ENCODE data around the gene PNPLA1.

- TF ChIP-seq ARNTL (CRISPR knock-in tag; IDR thresholded peaks at IDR 0.05; ENCODE audit: borderline replicate concordance, low read depth) = no peak
- TF ChIP-seq TCF4 (CRISPR knock-in tag; IDR thresholded peaks at IDR 0.05; ENCODE audit: borderline replicate concordance) = no peak
- no peak for TF ChIP-seq CSRNP3 (CRISPR knock-in tag; IDR thresholded peaks at IDR 0.05)
- TF ChIP-seq BACH2 (CRISPR knock-in tag; IDR thresholded peaks at IDR 0.05; ENCODE audit: borderline replicate concordance) = no peak
Measured at GRCh38 chr6:36292170-36292569, 22.3 kb downstream of the PNPLA1 start.
